Memory B cell (primary cell): ENCODE results near the gene MYRF.

Experiments
- ATAC-seq: fragments of 150-1000 bp; cut with Tn5 transposase; 2 replicates; pipeline ENCODE4 v1.10.0; 2021; ENCODE audit warnings: low read depth, mild to moderate bottlenecking, moderate library complexity
- DNase-seq, 2 donors: peaks; one replicate each; pipeline ENCODE4 v3.0.0; 2022; ENCODE audit warnings: low spot score in 2 of 2
- H3K27ac Mint-ChIP-seq: one replicate; pipeline ENCODE4 v1.8.0; 2022; ENCODE audit warnings: mild to moderate bottlenecking, moderate library complexity, mixed read lengths
- H3K27me3 Mint-ChIP-seq: one replicate; pipeline ENCODE4 v1.8.0; 2022; ENCODE audit warnings: mixed read lengths
- H3K36me3 Mint-ChIP-seq: one replicate; pipeline ENCODE4 v1.8.0; 2022; ENCODE audit warnings: mild to moderate bottlenecking, mixed read lengths
- H3K4me1 Mint-ChIP-seq: one replicate; pipeline ENCODE4 v1.8.0; 2022; ENCODE audit warnings: mixed read lengths
- H3K4me3 Mint-ChIP-seq: one replicate; pipeline ENCODE4 v1.8.0; 2022; ENCODE audit warnings: mild to moderate bottlenecking, moderate library complexity, mixed read lengths
- H3K9me3 Mint-ChIP-seq: one replicate; pipeline ENCODE4 v1.8.0; 2022; ENCODE audit warnings: mixed read lengths

The MYRF gene

GRCh38 chr11:61714316-61714715, 38.1 kb upstream of the MYRF start:
- Mint-ChIP-seq H3K27ac (no peak overlapping the region), H3K9me3 (no peaks in the 10 kb centered on the region), H3K4me3 (no peak overlapping the region), H3K27me3 (peaks cover 16% of the 10 kb centered on the region), H3K4me1 (peaks cover 2% of the 10 kb centered on the region), H3K36me3 (no peaks in the 10 kb centered on the region)
- DNase-seq (no peak), ATAC-seq (no peak)

GRCh38 chr11:61714916-61715315, 37.5 kb upstream of the MYRF start:
- Mint-ChIP-seq H3K9me3 (no peaks in the 10 kb centered on the region), H3K27me3 (peaks cover 16% of the 10 kb centered on the region), H3K36me3 (no peaks in the 10 kb centered on the region), H3K4me1 (peaks cover 2% of the 10 kb centered on the region), H3K4me3 (no peak overlapping the region), H3K27ac (no peak overlapping the region)
- ATAC-seq (no peak), DNase-seq (no peak)

GRCh38 chr11:61715867-61716266, 36.6 kb upstream of the MYRF start:
- Mint-ChIP-seq H3K4me1 (peaks cover 2% of the 10 kb centered on the region), H3K9me3 (no peaks in the 10 kb centered on the region), H3K27ac (no peak overlapping the region), H3K4me3 (no peak overlapping the region), H3K27me3 (peaks cover 15% of the 10 kb centered on the region), H3K36me3 (no peaks in the 10 kb centered on the region)
- no peak for DNase-seq
- no peak for ATAC-seq

GRCh38 chr11:61716478-61717285, 35.8 kb upstream of the MYRF start:
- H3K36me3 Mint-ChIP-seq = no peaks in the 10 kb centered on the region
- no peak overlapping the region for H3K4me3 Mint-ChIP-seq
- H3K27ac Mint-ChIP-seq = no peak overlapping the region
- DNase-seq = no peak
- H3K27me3 Mint-ChIP-seq = peaks cover 14% of the 10 kb centered on the region
- ATAC-seq = no peak
- H3K4me1 Mint-ChIP-seq = peaks cover 2% of the 10 kb centered on the region
- H3K9me3 Mint-ChIP-seq = no peaks in the 10 kb centered on the region

GRCh38 chr11:61717286-61718033, 35.0 kb upstream of the MYRF start:
- no peaks in the 10 kb centered on the region for H3K36me3 Mint-ChIP-seq
- no peaks in the 10 kb centered on the region for H3K9me3 Mint-ChIP-seq
- H3K27ac Mint-ChIP-seq = no peak overlapping the region
- no peak for ATAC-seq
- H3K27me3 Mint-ChIP-seq = peaks cover 14% of the 10 kb centered on the region
- H3K4me3 Mint-ChIP-seq = no peak overlapping the region
- no peak for DNase-seq
- H3K4me1 Mint-ChIP-seq = peaks cover 2% of the 10 kb centered on the region

- Mint-ChIP-seq H3K27me3 (peaks cover 14% of the 10 kb centered on the region), H3K27ac (no peak overlapping the region), H3K36me3 (no peaks in the 10 kb centered on the region), H3K4me1 (peaks cover 2% of the 10 kb centered on the region), H3K4me3 (no peak overlapping the region), H3K9me3 (no peaks in the 10 kb centered on the region)
- DNase-seq (no peak), ATAC-seq (no peak)
Observed at GRCh38 chr11:61718046-61718531, 34.3 kb upstream of the MYRF start.

- no peaks in the 10 kb centered on the region for H3K36me3 Mint-ChIP-seq
- no peak overlapping the region for H3K4me3 Mint-ChIP-seq
- H3K9me3 Mint-ChIP-seq = no peaks in the 10 kb centered on the region
- no peak overlapping the region for H3K27ac Mint-ChIP-seq
- ATAC-seq = no peak
- no peak for DNase-seq
- H3K27me3 Mint-ChIP-seq = peaks cover 14% of the 10 kb centered on the region
- H3K4me1 Mint-ChIP-seq = peaks cover 2% of the 10 kb centered on the region
Observed at GRCh38 chr11:61718621-61719302, 33.7 kb upstream of the MYRF start.

- DNase-seq = no peak
- ATAC-seq = no peak
- no peak overlapping the region for H3K27ac Mint-ChIP-seq
- no peak overlapping the region for H3K4me3 Mint-ChIP-seq
- peaks cover 12% of the 10 kb centered on the region for H3K27me3 Mint-ChIP-seq
- peaks cover 2% of the 10 kb centered on the region for H3K4me1 Mint-ChIP-seq
- H3K36me3 Mint-ChIP-seq = no peaks in the 10 kb centered on the region
- no peaks in the 10 kb centered on the region for H3K9me3 Mint-ChIP-seq
Observed at GRCh38 chr11:61719978-61720377, 32.5 kb upstream of the MYRF start.

GRCh38 chr11:61720597-61720996, 31.8 kb upstream of the MYRF start:
- Mint-ChIP-seq H3K27ac (no peak overlapping the region), H3K9me3 (no peaks in the 10 kb centered on the region), H3K4me1 (peaks cover 2% of the 10 kb centered on the region), H3K4me3 (no peak overlapping the region), H3K27me3 (peaks cover 11% of the 10 kb centered on the region), H3K36me3 (no peaks in the 10 kb centered on the region)
- ATAC-seq (no peak), DNase-seq (no peak)

- no peak for ATAC-seq
- DNase-seq = no peak
- Mint-ChIP-seq H3K36me3 (no peaks in the 10 kb centered on the region), H3K4me1 (no peaks in the 10 kb centered on the region), H3K27me3 (peaks cover 7% of the 10 kb centered on the region), H3K4me3 (no peak overlapping the region), H3K9me3 (no peaks in the 10 kb centered on the region), H3K27ac (no peak overlapping the region)
Observed at GRCh38 chr11:61724437-61724836, 28.0 kb upstream of the MYRF start.

- peaks cover 7% of the 10 kb centered on the region for H3K27me3 Mint-ChIP-seq
- H3K27ac Mint-ChIP-seq = no peak overlapping the region
- ATAC-seq = no peak
- no peaks in the 10 kb centered on the region for H3K36me3 Mint-ChIP-seq
- H3K4me3 Mint-ChIP-seq = no peak overlapping the region
- DNase-seq = no peak
- H3K4me1 Mint-ChIP-seq = no peaks in the 10 kb centered on the region
- H3K9me3 Mint-ChIP-seq = no peaks in the 10 kb centered on the region
Observed at GRCh38 chr11:61725781-61726231, 26.6 kb upstream of the MYRF start.

GRCh38 chr11:61726775-61727174, 25.7 kb upstream of the MYRF start:
- H3K27ac Mint-ChIP-seq = no peak overlapping the region
- peaks cover 7% of the 10 kb centered on the region for H3K27me3 Mint-ChIP-seq
- no peak overlapping the region for H3K4me3 Mint-ChIP-seq
- no peaks in the 10 kb centered on the region for H3K4me1 Mint-ChIP-seq
- no peaks in the 10 kb centered on the region for H3K36me3 Mint-ChIP-seq
- no peak for DNase-seq
- no peak for ATAC-seq
- no peaks in the 10 kb centered on the region for H3K9me3 Mint-ChIP-seq

GRCh38 chr11:61727401-61727811, 25.0 kb upstream of the MYRF start:
- Mint-ChIP-seq H3K9me3 (no peaks in the 10 kb centered on the region), H3K27me3 (peaks cover 7% of the 10 kb centered on the region), H3K4me1 (no peaks in the 10 kb centered on the region), H3K4me3 (no peak overlapping the region), H3K27ac (no peak overlapping the region), H3K36me3 (no peaks in the 10 kb centered on the region)
- DNase-seq = no peak
- ATAC-seq = no peak
